Activated T-cell treated with anti-CD3 and anti-CD28 coated beads, Interleukin-2, amount 50 U/mL, for 24 hours (primary cell): Measurements from ENCODE around the gene TPSD1.
"Not testable (repeated sequence)": the region's sequence is repeated elsewhere in the genome, so short reads cannot be mapped to it uniquely, and the experiment has no call there.

Experiments used
- DNase-seq: peaks from one replicate; pipeline ENCODE4 v3.0.0-alpha.2; 2020
- H3K27ac Mint-ChIP-seq: 2 replicates; pipeline ENCODE4 v1.8.0; 2020; ENCODE audit warnings: mild to moderate bottlenecking, mixed read lengths
- H3K27me3 Mint-ChIP-seq: 2 replicates; pipeline ENCODE4 v1.8.0; 2020; ENCODE audit warnings: mixed read lengths
- H3K36me3 Mint-ChIP-seq: 2 replicates; pipeline ENCODE4 v1.8.0; 2020; ENCODE audit warnings: low read depth, mixed read lengths
- H3K4me1 Mint-ChIP-seq: 2 replicates; pipeline ENCODE4 v1.8.0; 2020; ENCODE audit warnings: low read depth, mixed read lengths
- H3K4me3 Mint-ChIP-seq: 2 replicates; pipeline ENCODE4 v1.8.0; 2020; ENCODE audit warnings: mild to moderate bottlenecking, moderate library complexity, mixed read lengths
- H3K9me3 Mint-ChIP-seq: 2 replicates; pipeline ENCODE4 v1.8.0; 2020; ENCODE audit warnings: mixed read lengths

Gene TPSD1

GRCh38 chr16:1243907-1244850 is 11.7 kb upstream of the TPSD1 start:
- H3K4me1 Mint-ChIP-seq, H3K27ac Mint-ChIP-seq, H3K9me3 Mint-ChIP-seq, H3K27me3 Mint-ChIP-seq, H3K4me3 Mint-ChIP-seq, H3K36me3 Mint-ChIP-seq: not testable (repeated sequence)
- peak; percentile 26 for DNase-seq

- no peaks in the 10 kb centered on the region for H3K9me3 Mint-ChIP-seq
- peaks cover 3% of the 10 kb centered on the region for H3K27me3 Mint-ChIP-seq
- no peak overlapping the region for H3K27ac Mint-ChIP-seq
- H3K4me1 Mint-ChIP-seq = no peaks in the 10 kb centered on the region
- no peak for DNase-seq
- no peaks in the 10 kb centered on the region for H3K36me3 Mint-ChIP-seq
- H3K4me3 Mint-ChIP-seq = no peak overlapping the region
These were observed 11.0 kb upstream of the TPSD1 start for GRCh38 chr16:1244881-1245280.

- Mint-ChIP-seq H3K36me3 (no peaks in the 10 kb centered on the region), H3K4me3 (no peak overlapping the region), H3K4me1 (no peaks in the 10 kb centered on the region), H3K27me3 (peaks cover 3% of the 10 kb centered on the region), H3K9me3 (no peaks in the 10 kb centered on the region), H3K27ac (no peak overlapping the region)
- no peak for DNase-seq
These were observed 10.3 kb upstream of the TPSD1 start for GRCh38 chr16:1245452-1246020.

GRCh38 chr16:1247903-1248537 is 7.8 kb upstream of the TPSD1 start:
- not testable (repeated sequence) for DNase-seq, H3K4me3 Mint-ChIP-seq, H3K9me3 Mint-ChIP-seq, H3K27ac Mint-ChIP-seq, H3K36me3 Mint-ChIP-seq, H3K27me3 Mint-ChIP-seq, H3K4me1 Mint-ChIP-seq

- H3K4me3 Mint-ChIP-seq, H3K36me3 Mint-ChIP-seq, H3K27me3 Mint-ChIP-seq, DNase-seq, H3K27ac Mint-ChIP-seq, H3K4me1 Mint-ChIP-seq, H3K9me3 Mint-ChIP-seq: not testable (repeated sequence)
These were observed 6.7 kb upstream of the TPSD1 start for GRCh38 chr16:1249031-1249755.

- not testable (repeated sequence) for H3K27me3 Mint-ChIP-seq
These were observed 2.0 kb upstream of the TPSD1 start for GRCh38 chr16:1253701-1254364.

GRCh38 chr16:1254821-1255220 is 1.0 kb upstream of the TPSD1 start:
- not testable (repeated sequence) for H3K9me3 Mint-ChIP-seq, DNase-seq, H3K27ac Mint-ChIP-seq, H3K4me3 Mint-ChIP-seq, H3K4me1 Mint-ChIP-seq, H3K36me3 Mint-ChIP-seq
- H3K27me3 Mint-ChIP-seq = peaks cover 12% of the 10 kb centered on the region

More at GRCh38 chr16:1253701-1254364, 2.0 kb upstream of the TPSD1 start:
- not testable (repeated sequence) for H3K4me1 Mint-ChIP-seq, H3K4me3 Mint-ChIP-seq, H3K36me3 Mint-ChIP-seq, H3K9me3 Mint-ChIP-seq, H3K27ac Mint-ChIP-seq, DNase-seq

GRCh38 chr16:1256296-1256873 is 516 bp downstream of the TPSD1 start:
- H3K4me1 Mint-ChIP-seq, H3K27ac Mint-ChIP-seq, H3K9me3 Mint-ChIP-seq, H3K36me3 Mint-ChIP-seq, DNase-seq, H3K4me3 Mint-ChIP-seq: not testable (repeated sequence)
- peaks cover 25% of the 10 kb centered on the region for H3K27me3 Mint-ChIP-seq

GRCh38 chr16:1256874-1257322 is 1.0 kb downstream of the TPSD1 start:
- no peak for DNase-seq
- H3K36me3 Mint-ChIP-seq = no peaks in the 10 kb centered on the region
- H3K4me1 Mint-ChIP-seq = peaks cover 5% of the 10 kb centered on the region
- no peak overlapping the region for H3K27ac Mint-ChIP-seq
- H3K27me3 Mint-ChIP-seq = peaks cover 29% of the 10 kb centered on the region
- H3K9me3 Mint-ChIP-seq = no peaks in the 10 kb centered on the region
- no peak overlapping the region for H3K4me3 Mint-ChIP-seq

- Mint-ChIP-seq H3K36me3 (no peaks in the 10 kb centered on the region), H3K4me1 (peaks cover 5% of the 10 kb centered on the region), H3K9me3 (no peaks in the 10 kb centered on the region), H3K27ac (no peak overlapping the region), H3K4me3 (no peak overlapping the region), H3K27me3 (peaks cover 35% of the 10 kb centered on the region)
- DNase-seq = no peak
These were observed 1.8 kb downstream of the TPSD1 start for GRCh38 chr16:1257561-1258224.

GRCh38 chr16:1258225-1258600 is 2.3 kb downstream of the TPSD1 start:
- Mint-ChIP-seq H3K9me3 (no peaks in the 10 kb centered on the region), H3K27me3 (peaks cover 35% of the 10 kb centered on the region), H3K27ac (no peak overlapping the region), H3K4me3 (no peak overlapping the region), H3K4me1 (peaks cover 5% of the 10 kb centered on the region), H3K36me3 (no peaks in the 10 kb centered on the region)
- DNase-seq = no peak

GRCh38 chr16:1258906-1259759 is 3.3 kb downstream of the TPSD1 start:
- peaks cover 5% of the 10 kb centered on the region for H3K4me1 Mint-ChIP-seq
- H3K4me3 Mint-ChIP-seq = no peak overlapping the region
- no peaks in the 10 kb centered on the region for H3K36me3 Mint-ChIP-seq
- H3K27ac Mint-ChIP-seq = no peak overlapping the region
- peaks cover under 1% of the 10 kb centered on the region for H3K9me3 Mint-ChIP-seq
- no peak for DNase-seq
- H3K27me3 Mint-ChIP-seq = peaks cover 35% of the 10 kb centered on the region

GRCh38 chr16:1259760-1260068 is 3.8 kb downstream of the TPSD1 start:
- Mint-ChIP-seq H3K4me1 (peaks cover 5% of the 10 kb centered on the region), H3K27me3 (peaks cover 35% of the 10 kb centered on the region), H3K36me3 (no peaks in the 10 kb centered on the region), H3K9me3 (peaks cover 4% of the 10 kb centered on the region), H3K27ac (no peak overlapping the region), H3K4me3 (no peak overlapping the region)
- no peak for DNase-seq
